SK-MEL-5 (cell line): ENCODE measurements around the gene FGF18. TPM values are rescaled to one million over a fixed set of nuclear protein-coding genes. Genes with fewer than 3 reads are reported as not detected.

Experiments used
- DNase-seq: peaks from one replicate; pipeline ENCODE4 v3.0.0-alpha.2; 2016; ENCODE audit warnings: low read depth, low spot score
- in situ Hi-C: cut with HindIII; loops from 2 replicates; pipeline ENCODE4 v1.10.0; 2016; ENCODE audit warnings: low sequenced_read_pairs, high pct_unique_total_duplicates, low pct_unique_long_range_greater_than_20kb
- total RNA-seq: library from RNA; depleted of rRNA; stranded (reverse); fragments of >200 nt; shearing (Covaris generic); gene quantifications from 2 replicates; pipeline ENCODE4 v1.2.3, GENCODE V29; 2014

The FGF18 gene
- total RNA-seq, 1 experiment from 2014 or later, result not detected

- no peak for DNase-seq
- in situ Hi-C loops, result no loop called here
Measured at GRCh38 chr5:171477101-171477500, 57.7 kb downstream of the FGF18 start.

GRCh38 chr5:171477666-171478065 lies 58.2 kb downstream of the FGF18 start:
- DNase-seq, result no peak
- in situ Hi-C loops, result no loop called here

- in situ Hi-C loops, result no loop called here
- DNase-seq, result peak; percentile 13
Measured at GRCh38 chr5:171478946-171479775, 59.7 kb downstream of the FGF18 start.

GRCh38 chr5:171479776-171480125 lies 60.3 kb downstream of the FGF18 start:
- in situ Hi-C loops, result no loop called here

GRCh38 chr5:171480239-171480638 lies 60.8 kb downstream of the FGF18 start:
- in situ Hi-C loops, result no loop called here
- no peak for DNase-seq

More at GRCh38 chr5:171479776-171480125, 60.3 kb downstream of the FGF18 start:
- DNase-seq, result no peak

GRCh38 chr5:171481571-171482433 lies 62.4 kb downstream of the FGF18 start:
- DNase-seq, result no peak
- in situ Hi-C loops, result no loop called here

- DNase-seq, result no peak
- in situ Hi-C loops, result no loop called here
Measured at GRCh38 chr5:171482434-171482730, 62.9 kb downstream of the FGF18 start.

GRCh38 chr5:171483551-171484135 lies 64.2 kb downstream of the FGF18 start:
- no peak for DNase-seq

GRCh38 chr5:171484460-171484899 lies 65.0 kb downstream of the FGF18 start:
- DNase-seq, result peak; percentile 28
- in situ Hi-C loops, result no loop called here

More at GRCh38 chr5:171483551-171484135, 64.2 kb downstream of the FGF18 start:
- in situ Hi-C loops, result no loop called here

GRCh38 chr5:171485668-171486067 lies 66.2 kb downstream of the FGF18 start:
- in situ Hi-C loops, result no loop called here
- DNase-seq, result no peak

GRCh38 chr5:171486613-171487012 lies 67.2 kb downstream of the FGF18 start:
- in situ Hi-C loops, result no loop called here

GRCh38 chr5:171488876-171489275 lies 69.4 kb downstream of the FGF18 start:
- no peak for DNase-seq
- in situ Hi-C loops, result no loop called here

More at GRCh38 chr5:171486613-171487012, 67.2 kb downstream of the FGF18 start:
- no peak for DNase-seq

- DNase-seq, result no peak
- in situ Hi-C loops, result no loop called here
Measured at GRCh38 chr5:171492781-171493180, 73.3 kb downstream of the FGF18 start.

GRCh38 chr5:171493646-171494393 lies 74.4 kb downstream of the FGF18 start:
- in situ Hi-C loops, result no loop called here
- no peak for DNase-seq

- no peak for DNase-seq
- in situ Hi-C loops, result no loop called here
Measured at GRCh38 chr5:171494452-171495121, 75.1 kb downstream of the FGF18 start.

GRCh38 chr5:171495122-171495700 lies 75.8 kb downstream of the FGF18 start:
- in situ Hi-C loops, result no loop called here

GRCh38 chr5:171496456-171496855 lies 77.0 kb downstream of the FGF18 start:
- in situ Hi-C loops, result no loop called here
- no peak for DNase-seq

More at GRCh38 chr5:171495122-171495700, 75.8 kb downstream of the FGF18 start:
- DNase-seq, result no peak
